ENCODE measurements around the gene SPAST.
"Not testable (repeated sequence)": the region's sequence is repeated elsewhere in the genome, so short reads cannot be mapped to it uniquely, and the experiment has no call there.

SPAST gene

GRCh38 chr2:32200814-32201213 lies 137.5 kb downstream of the SPAST start:
- Histone ChIP-seq H2AFZ (ENCODE audit: low read depth, low read length) (no peak overlapping the region), H3K4me2 (ENCODE audit: low read length, poor library complexity, severe bottlenecking) (no peak overlapping the region), H3K27ac (ENCODE audit: low read length, poor library complexity, severe bottlenecking) (no peak overlapping the region), H2BK12ac (ENCODE audit: low read length in 2 of 2) (no peak overlapping the region), H3K9me3 (ENCODE audit: control insufficient read depth, low read length) (no peaks in the 10 kb centered on the region), H3K23ac (ENCODE audit: low read length in 2 of 2) (no peak overlapping the region), H3K4me3 (ENCODE audit: insufficient read depth in 1 of 2, low read depth in 1 of 2, low read length in 2 of 2) (no peak overlapping the region), H4K8ac (ENCODE audit: low read length) (no peak overlapping the region), H3K79me1 (replicated peaks; ENCODE audit: low read length, poor library complexity, severe bottlenecking) (peaks cover 8% of the 10 kb centered on the region), H2BK120ac (ENCODE audit: low read depth, low read length) (no peak overlapping the region), H3K4ac (ENCODE audit: low read depth in 1 of 2, low read length in 2 of 2) (no peak overlapping the region), H3K27me3 (ENCODE audit: control insufficient read depth in 1 of 2, insufficient read depth in 1 of 2, low read length in 2 of 2) (no peaks in the 10 kb centered on the region), H2AK5ac (ENCODE audit: low read length, severe bottlenecking) (no peak overlapping the region), H4K91ac (ENCODE audit: low read length) (no peak overlapping the region), H3K4me1 (ENCODE audit: control insufficient read depth, insufficient read depth, low read depth, low read length) (no peaks in the 10 kb centered on the region), H3K36me3 (ENCODE audit: control insufficient read depth in 1 of 2, insufficient read depth in 2 of 2, low read depth in 1 of 2, low read length in 2 of 2) (peaks cover 6 to 58% of the 10 kb centered on the region in 2 experiments), H2BK15ac (ENCODE audit: low read depth, poor library complexity, severe bottlenecking) (no peak overlapping the region), H2BK5ac (ENCODE audit: low read depth, low read length, poor library complexity, severe bottlenecking) (no peak overlapping the region), H3K9ac (ENCODE audit: low read length) (no peak overlapping the region), H3K18ac (ENCODE audit: low read depth in 1 of 2, low read length in 2 of 2) (no peak overlapping the region), H3K14ac (ENCODE audit: low read length in 2 of 2) (no peak overlapping the region)
- WGBS: 100% methylated on average over 1 of the region's 1 CpG
- no peak for DNase-seq

DNA sequence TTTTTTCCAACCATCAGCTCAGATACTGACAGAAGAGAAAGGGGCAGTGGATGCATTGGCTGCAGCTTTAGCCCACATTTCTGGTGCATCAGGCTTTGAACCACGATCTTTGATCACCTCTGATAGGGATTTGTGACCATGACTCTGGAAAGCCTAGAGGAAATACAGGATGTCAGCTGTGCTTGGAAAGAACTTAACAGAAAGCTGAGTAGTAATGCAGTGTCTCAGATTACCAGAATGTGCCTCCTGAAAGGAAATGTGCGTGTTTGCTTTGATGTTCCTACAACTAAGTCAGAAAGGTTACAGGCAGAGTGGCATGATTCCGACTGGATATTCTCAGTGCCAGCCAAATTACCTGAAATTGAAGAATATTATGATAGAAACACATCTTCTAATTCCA lies 140.1 kb downstream of the SPAST start:
- H2BK120ac ChIP-seq (ENCODE audit: low read depth, low read length); H3K18ac ChIP-seq (ENCODE audit: low read depth in 1 of 2, low read length in 2 of 2); H3K23ac ChIP-seq (ENCODE audit: low read length in 2 of 2); H3K4me1 ChIP-seq (ENCODE audit: control insufficient read depth, insufficient read depth, low read depth, low read length); H2AFZ ChIP-seq (ENCODE audit: low read depth, low read length); H4K91ac ChIP-seq (ENCODE audit: low read length); H3K27me3 ChIP-seq (ENCODE audit: control insufficient read depth in 1 of 2, insufficient read depth in 1 of 2, low read length in 2 of 2); H3K9me3 ChIP-seq (ENCODE audit: control insufficient read depth, low read length); H3K79me1 ChIP-seq (replicated peaks; ENCODE audit: low read length, poor library complexity, severe bottlenecking); H2AK5ac ChIP-seq (ENCODE audit: low read length, severe bottlenecking); DNase-seq; H2BK5ac ChIP-seq (ENCODE audit: low read depth, low read length, poor library complexity, severe bottlenecking); H2BK12ac ChIP-seq (ENCODE audit: low read length in 2 of 2); H3K4me2 ChIP-seq (ENCODE audit: low read length, poor library complexity, severe bottlenecking); H4K8ac ChIP-seq (ENCODE audit: low read length); H3K27ac ChIP-seq (ENCODE audit: low read length, poor library complexity, severe bottlenecking); H3K4me3 ChIP-seq (ENCODE audit: insufficient read depth in 1 of 2, low read depth in 1 of 2, low read length in 2 of 2); H3K4ac ChIP-seq (ENCODE audit: low read depth in 1 of 2, low read length in 2 of 2); H2BK15ac ChIP-seq (ENCODE audit: low read depth, poor library complexity, severe bottlenecking); H3K14ac ChIP-seq (ENCODE audit: low read length in 2 of 2); H3K9ac ChIP-seq (ENCODE audit: low read length): not testable (repeated sequence)
- 97% methylated on average over 3 of the region's 3 CpGs for WGBS
- H3K36me3 ChIP-seq (ENCODE audit: control insufficient read depth in 1 of 2, insufficient read depth in 2 of 2, low read depth in 1 of 2, low read length in 2 of 2): peaks cover 5 to 37% of the 10 kb centered on the region in 2 experiments
